ENCODE data around the gene PPP1R13L.
"Not testable (repeated sequence)": the region's sequence is repeated elsewhere in the genome, so short reads cannot be mapped to it uniquely, and the experiment has no call there.

PPP1R13L gene

DNA sequence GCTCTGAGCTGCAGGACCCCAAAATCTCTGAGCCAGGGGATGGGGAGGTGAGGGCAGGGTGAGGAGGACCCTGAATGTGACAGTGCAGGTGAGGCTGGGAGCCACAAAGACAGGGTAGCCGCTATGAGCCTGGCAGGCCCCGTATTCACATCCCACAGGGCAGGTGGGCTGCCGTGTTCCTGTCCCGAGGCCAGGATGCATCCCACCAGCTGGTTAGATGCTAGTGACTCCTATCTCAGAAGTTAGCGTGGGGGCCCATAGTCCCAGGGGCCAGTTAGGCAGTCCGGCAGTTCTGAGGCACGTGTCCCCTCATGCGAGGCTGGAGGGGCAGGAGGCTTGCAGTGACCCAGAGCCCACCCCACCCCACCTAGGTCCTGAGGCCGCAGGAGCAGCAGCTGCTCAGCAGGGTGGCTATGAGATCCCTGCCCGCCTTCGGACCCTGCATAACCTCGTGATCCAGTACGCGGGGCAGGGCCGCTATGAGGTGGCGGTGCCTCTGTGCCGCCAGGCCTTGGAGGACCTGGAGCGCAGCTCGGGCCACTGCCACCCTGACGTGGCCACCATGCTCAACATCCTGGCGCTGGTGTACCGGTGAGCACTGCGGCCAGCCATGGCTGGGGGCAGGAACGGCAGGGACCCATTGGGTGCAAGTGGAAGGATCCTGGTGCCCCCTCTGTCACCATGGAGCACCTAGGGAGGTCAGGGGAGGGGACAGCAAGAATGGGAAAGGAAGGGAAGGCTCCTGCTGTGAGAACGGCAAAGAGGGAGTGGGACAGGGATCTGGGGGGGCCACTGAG lies 57.1 kb downstream of the PPP1R13L start:
- no peak for DNase-seq (ENCODE audit: low read depth in 4 of 4, low spot score in 1 of 4)

DNA sequence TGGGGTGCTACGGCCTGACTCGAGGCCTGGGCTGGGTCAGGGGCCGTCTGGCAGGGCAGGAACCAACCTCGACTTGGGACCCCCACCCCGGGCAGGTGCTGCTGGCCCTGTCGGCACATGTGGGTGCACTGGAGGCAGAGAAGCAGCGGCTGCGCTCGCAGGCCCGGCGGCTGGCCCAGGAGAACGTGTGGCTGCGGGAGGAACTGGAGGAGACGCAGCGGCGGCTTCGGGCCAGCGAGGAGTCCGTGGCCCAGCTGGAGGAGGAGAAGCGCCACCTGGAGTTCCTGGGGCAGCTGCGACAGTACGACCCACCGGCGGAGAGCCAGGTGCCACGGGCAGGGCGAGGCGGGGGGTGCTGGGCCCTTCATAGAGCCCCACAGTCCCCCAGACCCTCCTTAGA lies 58.4 kb downstream of the PPP1R13L start:
- no peak for DNase-seq (ENCODE audit: low read depth in 4 of 4, low spot score in 1 of 4)

DNA sequence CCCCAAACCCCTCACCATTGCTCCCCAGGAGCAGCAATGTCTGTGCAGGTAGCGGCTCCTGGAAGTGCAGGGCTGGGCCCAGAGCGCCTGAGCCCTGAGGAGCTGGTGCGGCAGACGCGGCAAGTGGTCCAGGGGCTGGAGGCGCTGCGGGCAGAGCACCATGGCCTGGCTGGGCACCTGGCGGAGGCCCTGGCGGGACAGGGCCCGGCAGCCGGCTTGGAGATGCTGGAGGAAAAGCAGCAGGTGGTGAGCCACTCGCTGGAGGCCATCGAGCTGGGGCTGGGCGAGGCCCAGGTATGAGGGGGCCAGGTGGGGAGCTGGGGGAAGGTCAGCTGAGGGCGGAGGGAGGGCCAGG lies 59.4 kb downstream of the PPP1R13L start:
- no peak for DNase-seq (ENCODE audit: low read depth in 4 of 4, low spot score in 1 of 4)

DNA sequence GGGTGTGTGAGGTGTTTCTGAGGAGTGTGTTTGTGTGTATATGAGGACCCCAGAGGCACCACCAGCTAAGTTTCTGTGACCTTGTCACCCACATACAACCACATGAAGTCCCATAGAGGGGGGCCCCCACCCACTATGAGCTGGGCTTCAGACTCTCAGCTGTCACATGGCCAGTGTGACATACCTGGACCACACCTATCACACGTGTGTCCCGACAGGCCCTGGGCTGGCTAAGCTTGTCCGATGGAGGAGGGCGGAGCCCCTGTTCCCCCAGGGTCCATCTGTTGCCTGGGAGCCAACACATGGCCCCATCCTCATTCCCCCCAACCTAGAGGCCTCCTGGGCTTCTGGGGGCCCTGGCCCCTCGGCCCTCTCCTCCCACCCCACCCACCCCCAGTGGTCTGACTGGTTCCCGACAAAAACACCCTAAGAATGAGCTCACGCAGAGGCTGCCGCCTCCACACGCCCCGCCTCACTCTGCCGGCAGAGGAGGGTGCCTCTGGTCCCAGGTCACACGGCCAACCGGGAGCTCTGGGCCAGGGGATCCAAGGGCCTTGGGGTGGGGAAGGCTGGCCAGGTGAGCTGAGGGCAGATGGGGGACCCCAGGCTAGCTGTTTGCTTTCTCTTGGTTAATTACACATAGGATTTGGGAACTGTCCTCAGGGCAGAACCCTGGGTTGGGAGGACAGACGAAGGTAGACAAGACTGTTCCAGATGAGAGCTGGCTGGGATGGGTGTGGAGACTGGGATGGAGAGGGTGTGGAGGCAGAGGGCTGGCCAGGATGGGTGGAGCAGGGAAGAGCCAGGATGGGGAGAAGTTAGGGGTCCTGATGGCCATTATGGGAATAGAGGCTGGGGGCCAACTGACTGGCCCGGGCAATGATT lies 60.0 kb downstream of the PPP1R13L start:
- no peak for DNase-seq (ENCODE audit: low read depth in 4 of 4, low spot score in 1 of 4)

DNA sequence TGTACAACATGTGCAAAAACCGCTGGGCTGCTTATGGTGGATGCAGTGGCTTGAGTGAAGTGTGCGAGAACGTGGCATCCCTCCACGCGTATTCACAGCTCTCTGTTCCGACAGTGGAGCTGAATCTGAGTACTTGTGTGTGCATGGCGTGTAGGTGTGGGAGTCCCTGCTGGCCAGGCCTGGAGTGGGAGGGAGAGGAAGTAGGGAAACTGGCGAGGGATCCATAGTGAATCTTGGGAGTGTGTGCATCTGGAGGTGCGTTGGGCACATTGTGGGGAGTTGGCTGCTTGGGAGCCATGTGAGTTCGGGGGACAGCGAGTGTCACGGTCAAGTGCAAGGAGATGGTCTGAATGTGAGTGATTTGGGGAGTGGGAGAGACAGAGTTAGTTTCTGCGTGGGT lies 62.0 kb downstream of the PPP1R13L start:
- DNase-seq (ENCODE audit: low read depth in 4 of 4, low spot score in 1 of 4): no peak

DNA sequence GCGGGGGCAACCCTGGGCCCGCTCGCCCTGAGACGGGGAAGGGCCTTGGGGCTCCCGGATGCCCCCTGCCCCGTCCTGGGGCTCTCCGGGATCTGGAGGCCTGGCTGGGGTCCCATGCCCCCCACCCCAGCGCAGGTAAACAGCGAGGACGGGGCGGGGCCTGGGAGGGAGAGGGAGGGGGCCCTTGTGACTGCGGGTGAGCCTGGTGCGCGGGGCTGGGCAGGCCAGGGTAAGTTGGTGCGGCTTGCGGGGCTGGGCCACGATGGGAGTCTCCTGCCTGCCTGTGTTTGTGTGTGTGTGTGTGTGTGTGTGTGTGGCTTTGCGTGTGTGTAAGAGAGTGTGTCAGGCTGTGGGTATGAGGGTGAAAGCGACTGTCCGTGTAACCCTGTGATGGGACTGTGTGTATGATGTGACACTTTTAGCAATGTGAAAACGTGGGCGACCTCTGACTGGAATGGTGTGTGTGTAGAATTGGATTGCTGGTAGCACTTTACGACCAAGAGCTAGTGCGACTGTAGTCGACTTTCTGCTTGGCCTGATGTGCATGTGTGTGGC lies 63.9 kb downstream of the PPP1R13L start:
- no peak for DNase-seq (ENCODE audit: low read depth in 4 of 4, low spot score in 1 of 4)

DNA sequence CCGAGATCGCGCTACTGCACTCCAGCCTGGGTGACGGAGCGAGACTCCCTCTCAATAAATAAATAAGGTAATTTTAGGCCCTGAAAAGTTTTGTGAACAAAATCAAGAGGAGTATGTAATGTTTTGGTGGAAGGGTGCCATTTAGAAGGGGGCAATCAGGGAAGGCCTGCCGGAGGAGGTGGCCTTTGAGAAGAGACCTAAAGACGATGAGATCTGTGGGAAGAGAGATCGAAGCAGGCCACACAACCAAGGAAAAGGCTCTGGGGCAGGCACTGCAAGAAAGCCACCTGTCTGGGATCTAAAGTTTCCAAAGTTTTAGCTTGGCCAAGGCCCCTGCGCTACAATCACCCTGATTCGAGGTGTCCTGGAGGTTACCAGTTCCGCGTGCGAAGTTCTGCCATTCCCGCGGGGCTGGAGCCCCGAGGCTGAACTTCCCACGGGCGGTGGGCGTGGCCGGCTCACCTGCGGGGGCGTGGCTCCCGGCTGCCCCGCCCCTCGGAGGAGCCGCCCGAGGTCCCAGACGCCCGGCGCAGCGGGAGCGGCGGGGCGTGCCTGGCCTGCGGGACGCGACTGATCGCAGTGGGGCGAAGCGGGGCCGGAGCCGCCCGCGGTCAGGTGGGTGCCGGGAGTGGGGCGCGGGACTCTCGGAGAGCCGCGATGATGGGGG lies 64.5 kb downstream of the PPP1R13L start, which contains the start of gene KLC3:
Gene KLC3 (plus strand): TSS at position 519 of the 667 bp plus-strand sequence. CDS start 4,792 bp downstream, outside the sequence.
- DNase-seq (ENCODE audit: low read depth in 4 of 4, low spot score in 1 of 4): peak in 3 of 4 experiments; percentile 9 to 26 (median 10)

DNA sequence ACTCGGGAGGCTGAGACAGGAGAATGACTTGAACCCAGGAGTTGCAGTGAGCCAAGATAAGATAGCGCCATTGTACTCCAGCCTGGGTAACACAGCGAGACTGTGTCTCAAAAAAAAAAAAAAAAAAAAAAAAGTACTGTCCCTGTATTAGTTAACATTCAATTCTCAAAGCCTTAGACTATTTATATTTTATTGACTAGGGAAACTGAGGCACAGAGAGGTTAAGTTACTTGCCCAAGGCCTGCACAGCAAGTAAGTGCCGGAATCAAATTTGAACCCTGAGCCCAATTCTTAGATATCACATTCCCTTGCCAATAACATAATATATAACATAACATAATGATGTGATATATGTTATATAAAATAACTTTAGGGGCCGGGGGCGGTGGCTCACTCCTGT lies 65.2 kb downstream of the PPP1R13L start:
- DNase-seq (ENCODE audit: low read depth in 4 of 4, low spot score in 1 of 4): no peak

- no peak for DNase-seq (ENCODE audit: low read depth in 4 of 4, low spot score in 1 of 4)
These were observed 68.1 kb downstream of the PPP1R13L start for GRCh38 chr19:45336696-45337251.

- not testable (repeated sequence) for DNase-seq (ENCODE audit: low read depth in 4 of 4, low spot score in 1 of 4)
These were observed 70.0 kb downstream of the PPP1R13L start for GRCh38 chr19:45334881-45335280.

DNA sequence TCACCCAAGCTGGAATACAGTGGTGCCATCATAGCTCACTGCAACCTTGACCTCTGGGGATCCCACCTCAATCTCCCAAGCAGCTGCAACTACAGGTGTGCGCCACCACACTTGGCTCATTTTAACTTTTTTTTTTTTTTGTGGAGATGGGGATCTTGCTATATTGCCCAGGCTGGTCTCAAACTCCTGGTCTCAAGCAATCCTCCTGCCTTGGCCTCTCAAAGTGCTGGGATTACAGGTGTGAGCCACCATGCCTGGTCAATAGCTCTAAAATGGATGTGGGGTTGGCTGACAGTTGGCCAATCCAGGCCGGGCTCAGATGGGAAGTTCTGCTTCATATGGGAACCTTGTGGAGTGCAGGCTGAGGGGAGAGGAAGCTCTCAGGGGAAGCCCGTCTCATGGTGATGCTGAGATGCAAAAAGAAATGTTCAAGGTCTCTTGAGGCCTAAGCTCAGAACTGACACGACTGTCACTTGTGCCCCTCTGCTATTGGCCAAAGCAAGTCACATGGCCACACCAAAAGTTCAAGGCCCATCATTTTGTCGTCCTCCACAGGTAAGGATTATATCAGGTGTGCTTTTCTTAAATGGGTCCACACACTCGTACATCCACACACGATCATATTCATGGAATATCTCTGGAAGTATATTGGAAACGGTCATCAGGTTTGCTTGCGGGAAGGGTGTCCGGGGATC lies 71.1 kb downstream of the PPP1R13L start:
- DNase-seq (ENCODE audit: low read depth in 4 of 4, low spot score in 1 of 4): no peak

DNA sequence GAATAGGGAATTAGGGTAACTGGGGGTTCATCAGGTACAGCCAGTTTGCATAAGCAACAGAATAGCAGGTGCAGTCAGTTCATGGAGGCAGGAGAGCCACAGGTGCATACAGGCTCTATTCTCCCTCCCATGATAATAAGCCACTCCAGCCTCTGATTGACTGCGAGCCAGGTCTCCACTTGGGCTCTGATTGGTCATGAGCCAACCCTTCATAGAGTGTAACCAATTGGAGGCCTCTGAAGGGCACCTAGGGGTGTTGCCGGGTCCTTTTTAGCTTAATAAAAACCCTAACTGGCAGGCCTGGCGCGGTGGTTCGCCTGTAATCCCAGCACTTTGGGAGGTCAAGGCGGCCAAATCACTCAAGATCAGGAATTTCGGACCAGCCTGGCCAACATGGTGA lies 73.5 kb downstream of the PPP1R13L start:
- no peak for DNase-seq (ENCODE audit: low read depth in 4 of 4, low spot score in 1 of 4)
